NCI-H748 (cell line): ENCODE data around the gene LRRC72.
A peak's percentile ranks its signal among the peaks of the same experiment; 100 is the strongest.
"Not testable (repeated sequence)": the region's sequence is repeated elsewhere in the genome, so short reads cannot be mapped to it uniquely, and the experiment has no call there.

Source experiments
- DNase-seq: peaks from one replicate; lab custom pipeline; 2025; ENCODE audit not compliant: unreplicated experiment; lab: John Stamatoyannopoulos, UW

The LRRC72 gene

GRCh38 chr7:16524332-16524731 lies 2.3 kb upstream of the LRRC72 start:
- peak; percentile 22 for DNase-seq

- DNase-seq: no peak
Observed at GRCh38 chr7:16528520-16528919, 1.9 kb downstream of the LRRC72 start.

GRCh38 chr7:16529697-16530096 lies 3.1 kb downstream of the LRRC72 start:
- no peak for DNase-seq

- no peak for DNase-seq
Observed at GRCh38 chr7:16531707-16532106, 5.1 kb downstream of the LRRC72 start.

- DNase-seq: no peak
Observed at GRCh38 chr7:16532272-16532671, 5.6 kb downstream of the LRRC72 start.

GRCh38 chr7:16535500-16535899 lies 8.9 kb downstream of the LRRC72 start:
- no peak for DNase-seq

GRCh38 chr7:16540559-16540958 lies 13.9 kb downstream of the LRRC72 start:
- DNase-seq: not testable (repeated sequence)

- DNase-seq: no peak
Observed at GRCh38 chr7:16542401-16542800, 15.8 kb downstream of the LRRC72 start.

- peak; percentile 21 for DNase-seq
Observed at GRCh38 chr7:16543456-16543855, 16.8 kb downstream of the LRRC72 start.

GRCh38 chr7:16546921-16547505 lies 20.4 kb downstream of the LRRC72 start:
- no peak for DNase-seq

- no peak for DNase-seq
Observed at GRCh38 chr7:16548428-16548827, 21.8 kb downstream of the LRRC72 start.

GRCh38 chr7:16550671-16551070 lies 24.0 kb downstream of the LRRC72 start:
- no peak for DNase-seq

- no peak for DNase-seq
Observed at GRCh38 chr7:16554518-16555236, 28.1 kb downstream of the LRRC72 start.

- DNase-seq: no peak
Observed at GRCh38 chr7:16556359-16556758, 29.7 kb downstream of the LRRC72 start.

GRCh38 chr7:16558761-16559302 lies 32.2 kb downstream of the LRRC72 start:
- no peak for DNase-seq

- no peak for DNase-seq
Observed at GRCh38 chr7:16559497-16560179, 33.0 kb downstream of the LRRC72 start.

GRCh38 chr7:16561943-16562342 lies 35.3 kb downstream of the LRRC72 start:
- DNase-seq: no peak

- DNase-seq: no peak
Observed at GRCh38 chr7:16562456-16563220, 36.0 kb downstream of the LRRC72 start.

GRCh38 chr7:16563281-16564022 lies 36.8 kb downstream of the LRRC72 start:
- no peak for DNase-seq

- DNase-seq: no peak
Observed at GRCh38 chr7:16564023-16564380, 37.4 kb downstream of the LRRC72 start.
